ENCODE results near the gene GALNT2.

DNA sequence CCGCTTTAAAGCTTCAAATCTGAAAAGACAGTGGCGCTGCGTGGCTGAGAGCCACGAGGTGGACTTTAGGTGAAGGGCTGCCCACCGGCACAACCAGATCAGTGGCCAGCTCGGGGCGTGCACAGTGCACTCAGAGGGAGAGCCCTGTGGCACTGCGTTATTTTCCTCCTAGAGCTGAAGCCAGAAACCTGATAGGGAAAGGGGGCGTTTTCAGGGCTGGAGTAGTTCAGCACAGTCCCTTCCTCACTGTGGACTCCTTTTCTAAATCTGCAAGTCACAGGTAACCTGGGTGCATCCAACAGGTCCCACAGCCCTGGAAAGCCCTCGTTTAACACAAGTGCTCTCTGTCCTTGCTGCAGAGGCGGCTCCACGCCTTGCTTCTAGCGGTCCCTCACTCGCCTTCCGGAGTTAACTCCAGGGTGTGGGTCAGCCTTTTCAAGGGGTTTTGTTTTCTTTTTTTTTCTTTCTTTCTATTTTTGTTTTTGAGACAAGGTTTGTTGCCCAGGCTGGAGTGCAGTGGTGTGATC lies 81.2 kb downstream of the GALNT2 start:
- TF ChIP-seq, protein P1, sequence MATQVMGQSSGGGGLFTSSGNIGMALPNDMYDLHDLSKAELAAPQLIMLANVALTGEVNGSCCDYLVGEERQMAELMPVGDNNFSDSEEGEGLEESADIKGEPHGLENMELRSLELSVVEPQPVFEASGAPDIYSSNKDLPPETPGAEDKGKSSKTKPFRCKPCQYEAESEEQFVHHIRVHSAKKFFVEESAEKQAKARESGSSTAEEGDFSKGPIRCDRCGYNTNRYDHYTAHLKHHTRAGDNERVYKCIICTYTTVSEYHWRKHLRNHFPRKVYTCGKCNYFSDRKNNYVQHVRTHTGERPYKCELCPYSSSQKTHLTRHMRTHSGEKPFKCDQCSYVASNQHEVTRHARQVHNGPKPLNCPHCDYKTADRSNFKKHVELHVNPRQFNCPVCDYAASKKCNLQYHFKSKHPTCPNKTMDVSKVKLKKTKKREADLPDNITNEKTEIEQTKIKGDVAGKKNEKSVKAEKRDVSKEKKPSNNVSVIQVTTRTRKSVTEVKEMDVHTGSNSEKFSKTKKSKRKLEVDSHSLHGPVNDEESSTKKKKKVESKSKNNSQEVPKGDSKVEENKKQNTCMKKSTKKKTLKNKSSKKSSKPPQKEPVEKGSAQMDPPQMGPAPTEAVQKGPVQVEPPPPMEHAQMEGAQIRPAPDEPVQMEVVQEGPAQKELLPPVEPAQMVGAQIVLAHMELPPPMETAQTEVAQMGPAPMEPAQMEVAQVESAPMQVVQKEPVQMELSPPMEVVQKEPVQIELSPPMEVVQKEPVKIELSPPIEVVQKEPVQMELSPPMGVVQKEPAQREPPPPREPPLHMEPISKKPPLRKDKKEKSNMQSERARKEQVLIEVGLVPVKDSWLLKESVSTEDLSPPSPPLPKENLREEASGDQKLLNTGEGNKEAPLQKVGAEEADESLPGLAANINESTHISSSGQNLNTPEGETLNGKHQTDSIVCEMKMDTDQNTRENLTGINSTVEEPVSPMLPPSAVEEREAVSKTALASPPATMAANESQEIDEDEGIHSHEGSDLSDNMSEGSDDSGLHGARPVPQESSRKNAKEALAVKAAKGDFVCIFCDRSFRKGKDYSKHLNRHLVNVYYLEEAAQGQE (IDR thresholded peaks at IDR 0.05; ENCODE audit: insufficient read depth in 1 of 2, low read depth in 2 of 2, low read length in 1 of 2) = no peak
- no peak for TF ChIP-seq POLR2AphosphoS5 (IDR thresholded peaks at IDR 0.05; ENCODE audit: low read depth, low read length)
- TF ChIP-seq, protein P2, sequence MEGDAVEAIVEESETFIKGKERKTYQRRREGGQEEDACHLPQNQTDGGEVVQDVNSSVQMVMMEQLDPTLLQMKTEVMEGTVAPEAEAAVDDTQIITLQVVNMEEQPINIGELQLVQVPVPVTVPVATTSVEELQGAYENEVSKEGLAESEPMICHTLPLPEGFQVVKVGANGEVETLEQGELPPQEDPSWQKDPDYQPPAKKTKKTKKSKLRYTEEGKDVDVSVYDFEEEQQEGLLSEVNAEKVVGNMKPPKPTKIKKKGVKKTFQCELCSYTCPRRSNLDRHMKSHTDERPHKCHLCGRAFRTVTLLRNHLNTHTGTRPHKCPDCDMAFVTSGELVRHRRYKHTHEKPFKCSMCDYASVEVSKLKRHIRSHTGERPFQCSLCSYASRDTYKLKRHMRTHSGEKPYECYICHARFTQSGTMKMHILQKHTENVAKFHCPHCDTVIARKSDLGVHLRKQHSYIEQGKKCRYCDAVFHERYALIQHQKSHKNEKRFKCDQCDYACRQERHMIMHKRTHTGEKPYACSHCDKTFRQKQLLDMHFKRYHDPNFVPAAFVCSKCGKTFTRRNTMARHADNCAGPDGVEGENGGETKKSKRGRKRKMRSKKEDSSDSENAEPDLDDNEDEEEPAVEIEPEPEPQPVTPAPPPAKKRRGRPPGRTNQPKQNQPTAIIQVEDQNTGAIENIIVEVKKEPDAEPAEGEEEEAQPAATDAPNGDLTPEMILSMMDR (IDR thresholded peaks at IDR 0.05) = no peak
